Chondrocyte (in vitro differentiated cells): ENCODE data around the gene CASK. TPM values are rescaled to one million over a fixed set of nuclear protein-coding genes. Genes with fewer than 3 reads are reported as not detected.

Experiments used
- DNase-seq: peaks from one replicate; pipeline ENCODE4 v3.0.0; 2021; ENCODE audit warnings: mixed read lengths, low spot score
- H3K27ac Mint-ChIP-seq: one replicate; pipeline ENCODE4 v1.8.0; 2021; ENCODE audit warnings: mild to moderate bottlenecking, moderate library complexity, mixed read lengths; ENCODE audit not compliant: unreplicated experiment
- H3K27me3 Mint-ChIP-seq: 2 replicates; pipeline ENCODE4 v1.8.0; 2021; ENCODE audit warnings: low read depth, mixed read lengths
- H3K36me3 Mint-ChIP-seq: 2 replicates; pipeline ENCODE4 v1.8.0; 2021; ENCODE audit warnings: low read depth, mixed read lengths
- H3K4me1 Mint-ChIP-seq: 2 replicates; pipeline ENCODE4 v1.8.0; 2021; ENCODE audit warnings: low read depth, mild to moderate bottlenecking, mixed read lengths
- H3K4me3 Mint-ChIP-seq: one replicate; pipeline ENCODE4 v1.8.0; 2021; ENCODE audit warnings: mild to moderate bottlenecking, moderate library complexity, mixed read lengths; ENCODE audit not compliant: unreplicated experiment
- H3K9me3 Mint-ChIP-seq: 2 replicates; pipeline ENCODE4 v1.8.0; 2021; ENCODE audit warnings: low read depth, mixed read lengths
- CTCF ChIP-seq: fragments of 200-600 bp; sonication (generic); IDR thresholded peaks from 2 replicates; pipeline ENCODE4 v1.5.0; 2021; ENCODE audit warnings: antibody characterized with exemption, mild to moderate bottlenecking, moderate library complexity
- total RNA-seq: library from RNA; stranded (reverse); gene quantifications from 3 replicates; pipeline ENCODE4 v1.2.1, GENCODE V29; 2021

CASK gene
- total RNA-seq, 1 donor from 2014 or later = 44.9 TPM

GRCh38 chrX:41480508-41481260 lies 442.7 kb downstream of the CASK start:
- no peak for DNase-seq
- no peak overlapping the region for H3K4me3 Mint-ChIP-seq
- H3K9me3 Mint-ChIP-seq = peaks cover 3% of the 10 kb centered on the region
- peaks cover 7% of the 10 kb centered on the region for H3K4me1 Mint-ChIP-seq
- H3K36me3 Mint-ChIP-seq = no peaks in the 10 kb centered on the region
- TF ChIP-seq CTCF = no peak
- H3K27me3 Mint-ChIP-seq = no peaks in the 10 kb centered on the region
- no peak overlapping the region for H3K27ac Mint-ChIP-seq

- H3K27me3 Mint-ChIP-seq = no peaks in the 10 kb centered on the region
- no peaks in the 10 kb centered on the region for H3K36me3 Mint-ChIP-seq
- no peak for TF ChIP-seq CTCF
- peaks cover 3% of the 10 kb centered on the region for H3K9me3 Mint-ChIP-seq
- H3K4me3 Mint-ChIP-seq = no peak overlapping the region
- H3K27ac Mint-ChIP-seq = no peak overlapping the region
- H3K4me1 Mint-ChIP-seq = peaks cover 13% of the 10 kb centered on the region
- DNase-seq = no peak
Measured at GRCh38 chrX:41478381-41478911, 444.9 kb downstream of the CASK start.

- Mint-ChIP-seq H3K27ac (no peak overlapping the region), H3K9me3 (no peaks in the 10 kb centered on the region), H3K4me1 (peaks cover 8% of the 10 kb centered on the region), H3K4me3 (no peak overlapping the region), H3K27me3 (no peaks in the 10 kb centered on the region), H3K36me3 (no peaks in the 10 kb centered on the region)
- no peak for DNase-seq
- TF ChIP-seq CTCF = no peak
Measured at GRCh38 chrX:41475591-41476241, 447.6 kb downstream of the CASK start.

- Mint-ChIP-seq H3K4me3 (no peak overlapping the region), H3K4me1 (peaks cover 8% of the 10 kb centered on the region), H3K27ac (no peak overlapping the region), H3K9me3 (no peaks in the 10 kb centered on the region), H3K27me3 (no peaks in the 10 kb centered on the region), H3K36me3 (no peaks in the 10 kb centered on the region)
- DNase-seq = no peak
- TF ChIP-seq CTCF = no peak
Measured at GRCh38 chrX:41475191-41475590, 448.2 kb downstream of the CASK start.

GRCh38 chrX:41474726-41475100 lies 448.6 kb downstream of the CASK start:
- Mint-ChIP-seq H3K27me3 (no peaks in the 10 kb centered on the region), H3K27ac (no peak overlapping the region), H3K36me3 (no peaks in the 10 kb centered on the region), H3K4me3 (no peak overlapping the region), H3K4me1 (peaks cover 8% of the 10 kb centered on the region), H3K9me3 (no peaks in the 10 kb centered on the region)
- TF ChIP-seq CTCF = no peak
- DNase-seq = no peak
